HG02884 (cell line): ENCODE data around the gene CRB3.
"Not testable (repeated sequence)": the region's sequence is repeated elsewhere in the genome, so short reads cannot be mapped to it uniquely, and the experiment has no call there.

ENCODE experiments used
- ATAC-seq: cut with Tn5 transposase; IDR thresholded peaks from one replicate; pipeline ENCODE4 v1.9.1; 2021; ENCODE audit warnings: mild to moderate bottlenecking, moderate library complexity; ENCODE audit not compliant: unreplicated experiment

Gene CRB3, protein sequence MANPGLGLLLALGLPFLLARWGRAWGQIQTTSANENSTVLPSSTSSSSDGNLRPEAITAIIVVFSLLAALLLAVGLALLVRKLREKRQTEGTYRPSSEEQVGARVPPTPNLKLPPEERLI

DNA sequence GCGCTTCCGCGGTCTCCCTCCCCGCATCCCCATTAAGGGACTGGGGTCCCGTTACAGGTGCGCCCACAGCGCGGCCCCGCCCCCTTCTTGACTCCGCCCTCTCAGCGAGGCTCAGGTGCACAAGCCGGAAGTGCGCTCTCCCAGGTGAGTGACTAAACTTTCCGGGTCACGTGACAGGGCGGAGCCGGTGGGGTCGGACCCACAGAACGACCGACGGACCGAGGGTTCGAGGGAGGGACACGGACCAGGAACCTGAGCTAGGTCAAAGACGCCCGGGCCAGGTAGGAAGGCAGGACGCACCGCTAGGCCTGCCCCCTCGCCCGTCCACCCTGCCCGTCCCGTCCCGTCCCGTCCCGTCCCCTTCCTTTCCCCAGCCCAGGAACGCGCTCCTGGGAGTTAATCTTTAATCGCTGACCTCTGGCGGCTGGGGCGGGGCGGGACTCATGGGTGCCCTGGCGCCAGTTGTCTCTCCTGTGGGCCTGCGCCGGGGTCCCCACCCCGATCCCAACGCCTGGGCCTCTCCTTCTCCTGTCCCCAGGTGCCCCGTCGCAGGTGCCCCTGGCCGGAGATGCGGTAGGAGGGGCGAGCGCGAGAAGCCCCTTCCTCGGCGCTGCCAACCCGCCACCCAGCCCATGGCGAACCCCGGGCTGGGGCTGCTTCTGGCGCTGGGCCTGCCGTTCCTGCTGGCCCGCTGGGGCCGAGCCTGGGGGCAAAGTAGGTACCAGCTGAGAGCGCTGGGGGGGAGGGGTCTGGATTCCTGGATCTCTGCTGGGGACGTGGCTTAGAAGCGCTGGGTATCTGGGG lies at the start of gene CRB3:
Gene CRB3, plus strand, starts transcription at position 202 of the 804 bp plus-strand sequence. Its CDS starts 431 bp downstream, at position 633.
- no peak for ATAC-seq

GRCh38 chr19:6414793-6415590 lies 49.1 kb upstream of the CRB3 start:
- ATAC-seq: no peak

GRCh38 chr19:6415591-6416190 lies 48.4 kb upstream of the CRB3 start:
- ATAC-seq: no peak

GRCh38 chr19:6416658-6417405 lies 47.2 kb upstream of the CRB3 start:
- ATAC-seq: no peak

- no peak for ATAC-seq
Measured at GRCh38 chr19:6417713-6418561, 46.1 kb upstream of the CRB3 start.

DNA sequence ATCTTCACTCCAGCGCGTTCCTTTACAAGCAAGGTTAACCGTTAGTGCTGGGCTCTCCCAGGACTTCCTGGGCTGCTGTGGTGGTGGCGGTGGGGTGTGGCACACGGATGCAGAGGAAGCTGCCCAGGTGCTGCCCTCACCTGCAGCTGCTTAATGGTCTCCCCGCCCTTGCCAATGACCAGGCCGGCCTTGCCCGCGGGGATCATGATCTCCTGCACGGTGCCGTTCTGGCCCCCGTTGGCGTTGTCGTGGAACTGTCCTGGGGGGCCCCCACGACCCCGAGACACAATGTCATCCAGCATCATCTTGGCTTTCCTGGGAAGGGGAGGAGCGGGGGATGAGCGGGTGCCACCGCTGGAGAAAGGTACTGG lies 45.5 kb upstream of the CRB3 start:
- ATAC-seq: no peak

GRCh38 chr19:6421075-6422014 lies 42.7 kb upstream of the CRB3 start:
- ATAC-seq: no peak

- ATAC-seq: no peak
Measured at GRCh38 chr19:6423499-6424194, 40.4 kb upstream of the CRB3 start.

GRCh38 chr19:6424195-6424938 lies 39.7 kb upstream of the CRB3 start, which contains the start of gene KHSRP:
TSS of gene KHSRP (minus strand) at chr19:6424811. CDS start at chr19:6424701, 110 bp downstream.
- ATAC-seq: no peak

- peak; percentile 88 for ATAC-seq
Measured at GRCh38 chr19:6424939-6425731, 38.9 kb upstream of the CRB3 start.

- ATAC-seq: no peak
Measured at GRCh38 chr19:6425732-6426620, 38.1 kb upstream of the CRB3 start.

DNA sequence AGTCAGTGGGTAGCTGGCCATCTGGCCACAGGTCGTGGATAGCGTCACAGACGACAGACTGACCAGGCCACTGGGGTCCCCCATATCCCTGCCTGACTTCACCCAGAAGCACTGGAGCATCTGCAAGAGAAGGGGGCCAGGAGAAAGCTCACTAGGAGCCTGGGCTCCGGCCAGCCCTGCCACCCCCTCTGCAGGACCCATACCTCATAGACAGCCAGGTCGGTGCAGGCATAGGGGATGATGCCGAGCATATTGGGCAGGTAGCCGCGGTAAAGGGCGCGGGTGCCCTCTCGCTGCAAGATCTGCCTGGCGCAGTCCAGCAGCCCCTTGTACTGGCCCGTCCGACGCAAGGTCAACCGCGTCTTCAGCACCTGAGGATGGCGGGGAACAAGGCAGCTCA lies 36.9 kb upstream of the CRB3 start:
- no peak for ATAC-seq

DNA sequence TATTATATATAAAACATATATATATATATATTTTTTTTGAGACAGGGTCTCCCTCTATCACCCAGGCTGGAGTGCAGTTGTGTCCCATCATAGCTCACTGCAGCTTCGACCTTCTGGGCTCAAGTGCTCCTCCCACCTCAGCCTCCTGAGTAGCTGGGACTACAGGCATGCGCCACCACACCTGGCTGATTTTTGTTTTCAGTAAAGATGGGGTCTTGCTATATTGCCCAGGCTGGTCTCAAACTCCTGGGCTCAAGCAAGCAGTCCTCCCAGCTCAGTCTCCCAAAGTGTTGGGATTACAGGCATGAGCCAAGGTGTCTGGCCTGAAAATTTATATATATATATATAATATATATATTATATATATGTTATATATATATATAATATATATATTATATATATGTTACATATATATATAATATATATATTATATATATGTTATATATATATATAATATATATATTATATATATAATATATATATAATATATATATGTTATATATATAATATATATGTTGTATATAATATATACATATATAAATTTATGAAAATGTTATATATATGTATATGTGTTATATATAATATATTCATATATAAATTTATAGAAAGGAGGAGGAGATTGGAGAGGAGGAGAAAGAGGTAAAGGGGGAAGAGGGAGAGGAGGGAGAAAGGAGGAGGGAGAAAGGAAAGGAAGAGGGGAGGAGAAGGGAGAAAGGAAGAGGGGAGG lies 35.2 kb upstream of the CRB3 start:
- ATAC-seq: not testable (repeated sequence)

DNA sequence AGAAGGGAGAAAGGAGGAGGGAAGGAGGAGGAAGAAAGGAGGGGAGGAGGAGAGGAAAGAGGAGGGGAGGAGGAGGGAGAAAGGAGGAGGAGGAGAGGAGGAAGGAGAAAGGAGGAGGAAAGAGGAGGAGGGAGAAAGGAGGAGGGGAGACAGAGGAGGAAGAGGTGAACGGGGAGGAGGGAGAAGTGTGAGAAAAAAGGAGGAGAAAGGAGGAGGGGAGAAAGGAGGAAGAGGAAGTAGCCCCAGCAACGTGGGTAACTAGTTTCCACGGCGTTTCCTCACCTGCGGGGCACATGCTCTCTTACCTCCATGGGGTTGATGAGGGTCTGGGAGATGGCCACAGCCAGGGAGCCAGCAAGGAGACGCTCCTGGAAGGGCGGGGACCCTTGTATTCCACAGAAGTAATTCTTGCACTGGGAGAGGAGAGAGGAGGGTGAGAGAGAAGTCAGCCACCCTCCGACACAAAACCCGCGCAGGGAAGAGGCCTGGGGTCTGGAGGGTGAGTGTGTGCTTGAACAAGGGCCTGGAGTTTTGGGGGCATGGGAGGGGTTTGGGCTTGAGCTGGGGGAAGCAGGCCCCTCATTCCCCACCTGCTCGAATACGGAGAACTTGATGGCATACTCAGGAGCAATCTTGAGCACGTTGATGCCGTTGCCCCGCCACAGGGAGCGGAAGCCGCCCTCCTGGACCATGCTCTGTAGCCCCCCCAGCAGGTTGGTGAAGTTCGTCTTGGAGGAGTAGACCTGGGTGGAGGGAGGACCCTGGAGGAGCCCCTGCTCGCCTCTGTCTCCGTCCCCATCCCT lies 34.5 kb upstream of the CRB3 start:
- ATAC-seq: no peak
